Stomach (tissue), 9 donors: Measurements from ENCODE around the gene CFAP206. TPM values are rescaled to one million over a fixed set of nuclear protein-coding genes. Genes with fewer than 3 reads are reported as not detected.

Source experiments
- DNase-seq, 2 donors: peaks; one replicate each; pipeline versions ENCODE4 v3.0.0 to v3.0.0-alpha.2; 2013 to 2019
- H3K27ac ChIP-seq, 5 donors: fragments of 200-600 bp in 4 of 5; sonication (generic) in 4 of 5; one replicate each; pipeline ENCODE4 v1.5.1; 2013 to 2019; ENCODE audit warnings: mild to moderate bottlenecking in 1 of 5, moderate library complexity in 1 of 5
- H3K27me3 ChIP-seq, 3 donors: fragments of 200-600 bp; sonication (generic); one replicate each; pipeline ENCODE4 v1.5.1; 2017 to 2019; ENCODE audit warnings: mixed run types in 1 of 3
- H3K36me3 ChIP-seq, 4 donors: fragments of 200-600 bp; sonication (generic); 1 replicate in 3 of 4; 2 replicates in 1 of 4; pipeline ENCODE4 v1.5.1; 2016 to 2019
- H3K4me1 ChIP-seq, 4 donors: fragments of 200-600 bp; sonication (generic); one replicate each; pipeline ENCODE4 v1.5.1; 2016 to 2019
- H3K4me3 ChIP-seq, 4 donors: fragments of 200-600 bp; sonication (generic) in 3 of 4; one replicate each; pipeline ENCODE4 v1.5.1; 2016 to 2019; ENCODE audit warnings: mild to moderate bottlenecking in 1 of 4
- H3K9me3 ChIP-seq, 4 donors: fragments of 200-600 bp; sonication (generic); one replicate each; pipeline ENCODE4 v1.5.1; 2016 to 2019
- EP300 ChIP-seq: sonication (generic); formaldehyde crosslinking; IDR thresholded peaks from one replicate; pipeline ENCODE4 v1.6.1; 2017; ENCODE audit warnings: antibody characterized with exemption
- POLR2A ChIP-seq, 4 donors: fragments of 450-650 bp; IDR thresholded peaks; one replicate each; pipeline ENCODE4 v1.6.1; 2016; ENCODE audit warnings: antibody characterized with exemption in 4 of 4, control low read depth in 2 of 4, mild to moderate bottlenecking in 1 of 4, moderate library complexity in 1 of 4
- POLR2AphosphoS5 ChIP-seq, 3 donors: sonication (generic); formaldehyde crosslinking; IDR thresholded peaks; one replicate each; pipeline ENCODE4 v1.6.1; 2016; ENCODE audit warnings: antibody characterized with exemption in 3 of 3
- WGBS, 5 donors: extraction: QIAGEN DNeasy Blood & Tissue Kit in 3 of 5; methylation state at CpG; one replicate each; pipeline versions ENCODE4 v1.1.5 to v1.1.7; 2013 to 2018; 5-methylcytosine and 5-hydroxymethylcytosine counted together
- intact Hi-C: fragments of 100-400 bp; cut with DNase I; formaldehyde crosslinking; loops from one replicate; pipeline ENCODE4 v1.15.1; 2023; ENCODE audit warnings: low total_unique reads
- polyA plus RNA-seq, 3 donors: library from polyadenylated mRNA; stranded (reverse); fragments of 200-250 nt; gene quantifications; one replicate each; pipeline ENCODE4 v1.2.3, GENCODE V29; 2013
- total RNA-seq, 5 donors: library from RNA; depleted of rRNA; stranded (reverse); fragments of >200 nt; gene quantifications; one replicate each; pipeline versions ENCODE4 v1.1.0 to v1.2.3, GENCODE V29; 2014 to 2016
- TF ChIP-seq, protein P1 (sequence below), 7 experiments: fragments of 450-650 bp in 4 of 7; fragments of 200-600 bp in 3 of 7; sonication (generic) in 3 of 7; IDR thresholded peaks; one replicate each; pipeline ENCODE4 v1.5.1; 2016 to 2019; ENCODE audit warnings: antibody characterized with exemption in 7 of 7, control low read depth in 2 of 7, mild to moderate bottlenecking in 1 of 7
- donor health status: healthy with polysubstance abuse.
- donor health status: Bipolar disorder and iron deficiency.
- donor health status: healthy.

CFAP206 gene
- total and polyA plus RNA-seq, 8 donors = 0.08 to 0.18 TPM; not detected in 6

DNA sequence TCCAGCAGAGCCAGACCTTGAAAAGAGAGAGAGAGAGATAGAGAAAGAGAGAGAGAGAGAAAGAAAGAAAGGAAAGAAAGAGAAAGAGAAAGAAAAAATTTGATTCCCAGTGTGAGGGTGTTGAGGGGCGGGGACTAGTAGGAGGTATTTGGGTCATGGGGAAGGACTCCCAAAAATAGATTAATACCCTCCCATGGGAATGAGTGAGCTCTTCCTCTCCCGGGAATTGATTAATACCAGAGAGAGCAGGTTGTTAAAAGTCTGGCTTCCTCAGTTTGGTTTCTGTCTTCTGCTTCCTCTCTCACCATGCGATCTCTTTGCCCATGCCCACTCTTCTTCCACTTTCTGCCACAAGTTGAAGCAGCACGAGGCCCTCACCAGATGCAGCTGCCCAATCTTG lies 28.8 kb upstream of the CFAP206 start:
- 76 to 91% (median 81%) methylated on average over 4 of the region's 4 CpGs for WGBS, 5 donors
- Histone ChIP-seq H3K4me3 (no peak overlapping the region), H3K4me1 (no peaks in the 10 kb centered on the region), H3K36me3 (no peaks in the 10 kb centered on the region), H3K27me3 (no peaks in the 10 kb centered on the region), H3K27ac (no peak overlapping the region), H3K9me3 (no peaks in the 10 kb centered on the region)
- TF ChIP-seq POLR2AphosphoS5 (IDR thresholded peaks at IDR 0.05) (no peak), POLR2A (IDR thresholded peaks at IDR 0.05) (no peak)
- intact Hi-C loops = no loop called here
- no peak for DNase-seq

DNA sequence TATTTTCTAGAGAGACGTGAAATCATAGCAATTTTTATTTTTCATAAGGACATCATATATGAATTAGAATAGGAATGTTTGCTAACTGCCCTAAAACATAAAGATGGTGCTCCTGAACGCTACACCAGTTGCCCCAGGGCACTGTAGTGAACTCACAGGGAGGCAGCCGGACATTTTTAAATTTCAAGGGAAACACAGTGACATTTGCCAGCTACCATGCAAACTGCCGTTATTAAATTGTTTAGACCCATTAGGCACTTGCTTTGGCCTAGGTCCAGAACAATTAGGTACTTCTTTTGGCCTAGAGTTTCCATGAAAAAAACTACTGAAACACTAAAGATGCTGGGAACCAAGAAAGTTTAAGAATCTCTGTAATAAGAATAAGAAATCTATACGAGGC lies 24.9 kb upstream of the CFAP206 start:
- no peak for TF ChIP-seq POLR2AphosphoS5 (IDR thresholded peaks at IDR 0.05)
- TF ChIP-seq, protein P1, sequence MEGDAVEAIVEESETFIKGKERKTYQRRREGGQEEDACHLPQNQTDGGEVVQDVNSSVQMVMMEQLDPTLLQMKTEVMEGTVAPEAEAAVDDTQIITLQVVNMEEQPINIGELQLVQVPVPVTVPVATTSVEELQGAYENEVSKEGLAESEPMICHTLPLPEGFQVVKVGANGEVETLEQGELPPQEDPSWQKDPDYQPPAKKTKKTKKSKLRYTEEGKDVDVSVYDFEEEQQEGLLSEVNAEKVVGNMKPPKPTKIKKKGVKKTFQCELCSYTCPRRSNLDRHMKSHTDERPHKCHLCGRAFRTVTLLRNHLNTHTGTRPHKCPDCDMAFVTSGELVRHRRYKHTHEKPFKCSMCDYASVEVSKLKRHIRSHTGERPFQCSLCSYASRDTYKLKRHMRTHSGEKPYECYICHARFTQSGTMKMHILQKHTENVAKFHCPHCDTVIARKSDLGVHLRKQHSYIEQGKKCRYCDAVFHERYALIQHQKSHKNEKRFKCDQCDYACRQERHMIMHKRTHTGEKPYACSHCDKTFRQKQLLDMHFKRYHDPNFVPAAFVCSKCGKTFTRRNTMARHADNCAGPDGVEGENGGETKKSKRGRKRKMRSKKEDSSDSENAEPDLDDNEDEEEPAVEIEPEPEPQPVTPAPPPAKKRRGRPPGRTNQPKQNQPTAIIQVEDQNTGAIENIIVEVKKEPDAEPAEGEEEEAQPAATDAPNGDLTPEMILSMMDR (IDR thresholded peaks at IDR 0.05) = no peak
- no peak for TF ChIP-seq POLR2A (IDR thresholded peaks at IDR 0.05)
- TF ChIP-seq EP300 = no peak
- Histone ChIP-seq H3K4me3 (no peak overlapping the region), H3K4me1 (no peaks in the 10 kb centered on the region), H3K9me3 (no peaks in the 10 kb centered on the region), H3K27ac (no peak overlapping the region), H3K27me3 (no peaks in the 10 kb centered on the region), H3K36me3 (no peaks in the 10 kb centered on the region)
- intact Hi-C loops = no loop called here
- no peak for DNase-seq
- WGBS, 5 donors = 84 to 93% (median 89%) methylated on average over 5 of the region's 5 CpGs

DNA sequence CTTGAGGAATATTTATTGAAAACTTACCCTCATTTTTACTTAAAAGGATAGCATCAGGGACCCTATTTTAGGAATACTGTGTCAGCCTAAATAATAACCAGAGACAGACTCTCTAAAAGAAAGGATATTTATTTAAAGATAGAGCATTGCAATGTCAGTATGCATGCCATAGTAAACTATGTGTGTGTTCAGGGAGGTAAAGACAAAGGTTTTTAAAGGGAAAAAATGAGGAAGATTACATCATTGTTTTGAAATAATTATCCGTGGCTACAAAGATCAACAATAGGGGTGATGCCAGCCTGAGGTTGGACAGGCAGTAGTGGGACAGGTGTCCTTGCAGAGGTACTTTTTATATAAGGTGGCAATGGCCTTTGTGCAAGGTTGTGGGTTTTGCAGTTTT lies 23.7 kb upstream of the CFAP206 start:
- H3K36me3 ChIP-seq = no peaks in the 10 kb centered on the region
- TF ChIP-seq, protein P1 (IDR thresholded peaks at IDR 0.05) = no peak
- TF ChIP-seq EP300 (no peak), POLR2AphosphoS5 (IDR thresholded peaks at IDR 0.05) (no peak), POLR2A (IDR thresholded peaks at IDR 0.05) (no peak)
- WGBS, 5 donors = 50 to 77% (median 63%) methylated on average over 1 of the region's 1 CpG
- H3K4me1 ChIP-seq = no peaks in the 10 kb centered on the region
- no peak overlapping the region for H3K27ac ChIP-seq
- H3K9me3 ChIP-seq = no peaks in the 10 kb centered on the region
- DNase-seq = no peak
- intact Hi-C loops = no loop called here
- no peaks in the 10 kb centered on the region for H3K27me3 ChIP-seq
- H3K4me3 ChIP-seq = no peak overlapping the region

DNA sequence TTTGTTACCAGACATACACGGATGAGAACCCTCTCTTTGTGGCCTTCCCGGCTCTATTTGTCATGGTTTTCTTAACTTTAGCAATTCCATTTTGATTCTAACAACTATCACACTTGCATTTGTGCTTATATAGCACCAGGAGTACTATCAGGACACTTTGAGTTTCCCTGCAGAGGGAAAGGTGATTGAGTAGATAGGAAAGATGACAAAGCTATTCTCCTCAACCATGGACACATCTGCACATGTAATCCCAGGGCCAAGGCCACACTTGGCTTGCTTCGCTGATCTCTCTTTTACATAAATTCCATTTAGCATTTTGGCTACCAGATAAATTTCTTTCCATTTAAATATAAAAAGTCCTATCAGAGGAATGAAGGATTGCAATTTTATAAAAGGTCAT lies 23.3 kb upstream of the CFAP206 start:
- TF ChIP-seq POLR2A (IDR thresholded peaks at IDR 0.05) = no peak
- TF ChIP-seq POLR2AphosphoS5 (IDR thresholded peaks at IDR 0.05) = no peak
- TF ChIP-seq, protein P1 (IDR thresholded peaks at IDR 0.05) = no peak
- no peak for TF ChIP-seq EP300
- no peak overlapping the region for H3K27ac ChIP-seq
- intact Hi-C loops = no loop called here
- no peaks in the 10 kb centered on the region for H3K4me1 ChIP-seq
- no peaks in the 10 kb centered on the region for H3K9me3 ChIP-seq
- no peak for DNase-seq
- 82 to 87% (median 85%) methylated on average over 3 of the region's 3 CpGs for WGBS, 5 donors
- H3K27me3 ChIP-seq = no peaks in the 10 kb centered on the region
- H3K36me3 ChIP-seq = no peaks in the 10 kb centered on the region
- no peak overlapping the region for H3K4me3 ChIP-seq

DNA sequence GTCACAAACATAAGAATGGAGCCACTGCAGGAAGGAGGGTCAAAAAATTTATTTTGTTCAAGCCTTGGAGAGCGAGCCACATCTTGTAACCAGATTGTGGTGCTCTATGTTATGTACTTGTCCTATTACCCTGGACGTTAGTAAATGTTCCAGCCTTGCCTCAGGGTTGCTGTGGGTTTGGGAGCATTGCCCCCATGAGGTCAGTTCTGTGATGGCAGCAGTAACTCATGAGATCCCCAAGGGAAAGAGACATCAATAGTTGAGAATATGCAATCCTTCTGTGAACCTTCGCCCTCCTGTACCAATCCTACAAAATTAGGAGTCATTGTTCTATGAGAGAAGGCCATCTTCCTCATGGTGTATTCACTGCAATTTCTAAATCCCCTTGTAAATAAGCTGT lies 16.4 kb upstream of the CFAP206 start:
- no peaks in the 10 kb centered on the region for H3K4me1 ChIP-seq
- intact Hi-C loops = no loop called here
- WGBS, 5 donors = 40 to 57% (median 50%) methylated on average over 3 of the region's 3 CpGs
- H3K9me3 ChIP-seq = no peaks in the 10 kb centered on the region
- TF ChIP-seq, protein P1 (IDR thresholded peaks at IDR 0.05) = peak in 1 of 7 experiments; percentile 17
- no peak for TF ChIP-seq EP300
- no peak overlapping the region for H3K4me3 ChIP-seq
- H3K27me3 ChIP-seq = no peaks in the 10 kb centered on the region
- no peak overlapping the region for H3K27ac ChIP-seq
- DNase-seq = peak in 1 of 2 donors; percentile 68
- H3K36me3 ChIP-seq = no peaks in the 10 kb centered on the region
